HG02571 (cell line): ENCODE measurements around the gene KIR2DL3.
"Not testable (repeated sequence)": the region's sequence is repeated elsewhere in the genome, so short reads cannot be mapped to it uniquely, and the experiment has no call there.

Experiments used
- ATAC-seq: cut with Tn5 transposase; IDR thresholded peaks from one replicate; pipeline ENCODE4 v1.9.1; 2021; ENCODE audit warnings: mild to moderate bottlenecking, moderate library complexity; ENCODE audit not compliant: unreplicated experiment

The KIR2DL3 gene

GRCh38 chr19:54738306-54738705 is at the start of gene KIR2DL3:
Gene KIR2DL3, plus strand, starts transcription at chr19:54738513. Its CDS starts 33 bp downstream, at chr19:54738546.
- not testable (repeated sequence) for ATAC-seq

DNA sequence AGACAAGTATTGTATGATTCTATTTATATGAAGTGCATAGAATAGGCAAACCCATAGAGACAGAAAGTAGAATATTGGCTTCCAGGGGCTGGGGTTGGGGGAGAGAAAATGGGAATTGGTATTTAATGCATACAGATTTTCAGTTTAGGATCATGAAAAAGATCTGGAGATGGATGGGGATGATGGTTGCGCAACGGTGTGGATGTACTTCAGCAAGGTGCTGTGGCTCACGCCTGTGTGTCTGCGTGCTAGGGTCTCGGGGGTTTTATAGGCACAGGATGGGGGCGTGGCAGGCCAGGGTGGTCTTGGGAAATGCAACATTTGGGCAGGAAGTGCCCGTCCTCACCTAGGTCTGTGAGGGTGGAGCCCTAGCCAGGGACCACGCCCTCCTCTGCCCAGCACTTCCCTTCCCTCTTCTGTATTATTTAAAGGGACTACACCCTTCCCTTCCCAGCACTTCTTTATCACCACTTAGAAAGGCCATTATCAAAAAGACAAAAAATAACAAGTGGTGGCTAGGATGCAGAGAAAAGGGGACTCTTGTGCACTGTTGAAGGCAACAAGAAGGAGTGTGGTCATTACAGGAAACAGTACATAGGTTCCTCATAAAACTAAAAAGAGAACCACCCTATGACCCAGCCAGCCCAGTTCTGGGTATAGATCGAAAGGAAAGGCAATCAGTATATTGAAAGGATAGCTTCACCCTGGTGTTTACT is 46.6 kb upstream of the KIR2DL3 start:
- no peak for ATAC-seq

DNA sequence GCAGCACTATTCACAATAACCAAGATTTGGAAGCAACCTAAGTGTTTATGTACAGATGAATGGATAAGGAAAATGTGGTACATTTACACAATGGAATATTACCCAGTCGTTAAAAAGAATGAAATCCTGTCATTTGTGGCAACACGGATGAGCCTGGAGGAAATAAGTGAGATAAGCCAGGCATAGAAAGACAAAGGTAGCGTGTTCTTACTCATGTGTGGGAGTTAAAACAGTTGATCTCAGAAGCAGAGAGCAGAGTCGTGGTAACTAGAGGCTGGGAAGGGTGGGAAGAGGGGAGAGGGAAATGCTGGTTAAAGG is 46.1 kb upstream of the KIR2DL3 start:
- ATAC-seq: no peak

DNA sequence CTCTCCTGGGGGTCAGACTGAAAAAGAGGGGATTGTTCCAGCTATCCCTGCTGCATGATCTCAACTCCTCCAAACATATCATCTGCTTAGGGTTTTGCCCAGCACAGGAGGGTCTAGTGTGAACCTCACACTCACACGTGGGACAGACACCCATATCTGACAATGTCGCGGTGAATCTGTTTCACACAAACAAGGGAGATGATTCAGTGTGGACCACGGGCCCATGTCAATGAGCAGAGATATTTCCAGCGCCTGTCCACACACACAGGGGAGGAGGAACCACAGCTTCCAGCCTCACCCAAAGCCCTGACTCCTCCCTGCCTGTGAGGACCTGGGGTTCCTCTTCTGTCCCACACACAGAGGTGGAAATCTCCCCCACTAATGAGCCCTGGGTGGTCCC is 43.7 kb upstream of the KIR2DL3 start:
- ATAC-seq: no peak

- ATAC-seq: no peak
These were observed 42.2 kb upstream of the KIR2DL3 start for GRCh38 chr19:54696117-54696548.

DNA sequence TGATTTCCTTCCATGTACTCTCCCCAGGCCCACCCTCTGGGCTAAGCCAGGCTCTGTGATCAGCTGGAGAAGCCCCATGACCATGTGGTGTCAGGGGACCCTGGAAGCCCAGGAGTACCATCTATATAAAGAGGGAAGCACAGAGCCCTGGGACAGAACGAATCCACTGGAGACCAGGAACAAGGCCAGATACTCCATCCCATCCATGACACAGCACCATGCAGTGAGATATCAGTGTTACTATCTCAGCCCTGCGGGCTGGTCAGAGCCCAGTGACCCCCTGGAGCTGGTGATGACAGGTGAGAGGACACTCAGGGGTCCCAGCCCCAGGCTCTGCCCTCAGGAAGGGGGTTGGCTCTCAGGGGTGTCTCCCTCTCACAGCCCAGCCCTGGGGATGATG is 41.5 kb upstream of the KIR2DL3 start:
- ATAC-seq: no peak

- not testable (repeated sequence) for ATAC-seq
These were observed 40.6 kb upstream of the KIR2DL3 start for GRCh38 chr19:54697716-54698115.

DNA sequence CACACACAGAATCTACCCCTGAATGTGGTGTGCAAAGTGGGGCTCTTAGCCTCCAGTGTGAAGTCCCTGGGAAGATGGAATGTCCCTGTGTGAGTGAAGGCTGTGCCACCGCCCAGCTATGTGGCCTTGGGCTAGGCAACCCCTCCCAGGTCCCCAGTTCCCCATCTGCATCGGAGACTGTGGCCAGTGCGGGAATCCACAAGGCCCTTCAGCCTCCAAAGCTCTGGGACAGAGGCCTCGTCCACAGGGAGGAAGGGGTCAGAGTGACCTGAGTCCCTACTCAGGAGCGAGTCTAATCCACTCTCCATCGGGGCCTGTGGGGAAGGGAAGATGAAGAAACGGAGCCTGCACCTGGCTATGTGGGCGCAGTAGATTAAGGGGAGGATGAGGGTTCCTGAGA is 33.4 kb upstream of the KIR2DL3 start:
- ATAC-seq: no peak

- no peak for ATAC-seq
These were observed 30.4 kb upstream of the KIR2DL3 start for GRCh38 chr19:54707962-54708361.

- ATAC-seq: no peak
These were observed 29.5 kb upstream of the KIR2DL3 start for GRCh38 chr19:54708781-54709180.

DNA sequence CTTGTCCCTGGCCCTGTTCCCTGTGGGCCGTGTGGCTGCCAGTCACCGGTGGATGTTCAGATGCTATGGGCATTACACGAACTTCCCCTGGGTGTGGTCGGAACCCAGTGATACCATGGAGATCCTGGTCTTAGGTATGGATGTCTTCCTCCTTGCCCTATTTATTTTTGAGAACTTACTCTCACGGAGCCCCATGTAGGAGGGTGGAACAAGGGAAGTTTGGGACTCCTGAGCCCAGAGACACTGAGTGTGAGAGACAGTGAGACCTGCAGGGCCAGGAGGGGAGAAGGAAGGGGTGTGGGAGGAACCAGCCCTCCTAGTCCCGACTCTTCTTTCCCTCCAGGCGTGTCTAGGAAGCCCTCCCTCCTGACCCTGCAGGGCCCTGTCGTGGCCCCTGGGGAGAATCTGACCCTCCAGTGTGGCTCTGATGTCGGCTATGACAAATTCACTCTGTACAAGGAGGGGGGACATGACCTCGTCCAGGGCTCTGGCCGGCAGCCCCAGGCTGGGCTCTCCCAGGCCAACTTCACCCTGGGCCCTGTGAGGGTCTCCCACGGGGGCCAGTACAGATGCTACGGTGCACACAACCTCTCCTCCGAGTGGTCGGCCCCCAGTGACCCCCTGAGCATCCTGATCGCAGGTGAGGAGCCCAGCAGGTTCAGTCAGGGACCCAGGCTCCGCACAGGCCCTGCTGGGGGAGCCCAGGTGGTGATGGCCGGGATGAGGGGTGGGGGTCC is 28.9 kb upstream of the KIR2DL3 start:
- ATAC-seq: no peak

DNA sequence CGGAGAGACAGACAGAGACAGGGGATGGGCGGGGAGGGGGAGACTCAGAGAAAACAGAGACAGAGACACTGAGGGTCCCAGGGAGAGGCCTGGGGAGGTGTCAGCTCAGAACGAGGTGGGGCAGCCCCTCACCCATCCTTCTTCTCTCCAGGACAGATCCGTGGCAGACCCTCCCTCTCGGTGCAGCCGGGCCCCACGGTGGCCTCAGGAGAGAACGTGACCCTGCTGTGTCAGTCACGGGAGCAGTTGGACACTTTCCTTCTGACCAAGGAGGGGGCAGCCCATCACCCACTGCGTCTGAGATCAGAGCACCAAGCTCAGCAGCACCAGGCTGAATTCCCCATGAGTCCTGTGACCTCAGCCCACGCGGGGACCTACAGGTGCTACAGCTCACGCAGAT is 28.4 kb upstream of the KIR2DL3 start:
- ATAC-seq: not testable (repeated sequence)

DNA sequence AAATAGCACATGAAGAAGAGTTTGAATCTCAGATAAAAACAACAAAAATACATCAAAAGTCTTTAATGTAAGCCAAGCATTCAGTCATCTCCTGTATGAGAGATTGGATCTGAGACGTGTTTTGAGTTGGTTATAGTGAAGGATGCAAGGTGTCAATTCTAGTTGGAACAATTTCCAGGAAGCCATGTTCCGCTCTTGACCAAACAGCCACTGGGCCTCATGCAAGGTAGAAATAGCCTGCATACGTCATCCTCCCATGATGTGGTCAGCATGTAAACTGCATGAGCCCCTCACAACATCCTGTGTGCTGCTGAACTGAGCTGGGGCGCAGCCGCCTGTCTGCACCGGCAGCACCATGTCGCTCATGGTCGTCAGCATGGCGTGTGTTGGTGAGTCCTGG is 14.2 kb upstream of the KIR2DL3 start, which contains the start of gene KIR3DL3:
KIR3DL3 (plus strand) TSS at position 301 of the 400 bp plus-strand sequence; CDS start at position 356, 55 bp downstream.
- ATAC-seq: no peak

DNA sequence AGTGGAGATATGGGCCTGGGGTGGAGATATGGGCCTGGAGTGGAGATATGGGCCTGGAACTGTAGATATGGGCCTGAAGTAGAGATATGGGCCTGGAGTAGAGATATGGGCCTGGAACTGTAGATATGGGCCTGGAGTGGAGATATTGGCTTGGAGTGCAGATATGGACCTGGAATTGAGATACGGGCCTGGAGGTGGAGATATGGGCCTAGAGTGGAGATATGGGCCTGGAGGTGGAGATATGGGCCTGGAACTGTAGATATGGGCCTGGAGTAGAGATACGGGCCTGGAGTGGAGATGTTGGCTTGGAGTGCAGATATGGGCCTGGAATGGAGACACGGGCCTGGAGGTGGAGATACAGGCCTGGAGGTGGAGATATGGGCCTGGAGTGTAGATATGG is 13.7 kb upstream of the KIR2DL3 start:
- ATAC-seq: no peak

DNA sequence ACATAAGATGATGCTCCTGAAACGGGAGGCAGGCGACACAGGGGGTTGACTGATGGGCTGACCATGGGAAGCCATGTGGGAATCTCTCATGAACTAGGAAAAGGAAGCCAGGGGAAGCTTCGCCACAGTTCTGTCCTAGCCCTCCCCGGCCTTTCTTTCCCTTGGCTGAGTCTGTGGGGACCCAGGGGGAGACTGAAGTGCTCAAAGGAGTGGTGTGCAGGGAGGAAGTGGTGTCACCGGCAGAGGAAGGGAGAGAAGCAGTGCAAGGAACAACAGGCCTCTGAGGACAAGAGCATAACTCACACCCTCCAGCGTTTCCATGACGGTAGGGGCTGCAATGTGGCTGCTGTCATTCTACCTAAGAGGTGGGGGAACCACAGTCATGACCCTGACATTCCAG is 13.0 kb upstream of the KIR2DL3 start:
- ATAC-seq: no peak

GRCh38 chr19:54727562-54727961 is 10.8 kb upstream of the KIR2DL3 start:
- no peak for ATAC-seq

- no peak for ATAC-seq
These were observed 10.1 kb upstream of the KIR2DL3 start for GRCh38 chr19:54728167-54728566.

DNA sequence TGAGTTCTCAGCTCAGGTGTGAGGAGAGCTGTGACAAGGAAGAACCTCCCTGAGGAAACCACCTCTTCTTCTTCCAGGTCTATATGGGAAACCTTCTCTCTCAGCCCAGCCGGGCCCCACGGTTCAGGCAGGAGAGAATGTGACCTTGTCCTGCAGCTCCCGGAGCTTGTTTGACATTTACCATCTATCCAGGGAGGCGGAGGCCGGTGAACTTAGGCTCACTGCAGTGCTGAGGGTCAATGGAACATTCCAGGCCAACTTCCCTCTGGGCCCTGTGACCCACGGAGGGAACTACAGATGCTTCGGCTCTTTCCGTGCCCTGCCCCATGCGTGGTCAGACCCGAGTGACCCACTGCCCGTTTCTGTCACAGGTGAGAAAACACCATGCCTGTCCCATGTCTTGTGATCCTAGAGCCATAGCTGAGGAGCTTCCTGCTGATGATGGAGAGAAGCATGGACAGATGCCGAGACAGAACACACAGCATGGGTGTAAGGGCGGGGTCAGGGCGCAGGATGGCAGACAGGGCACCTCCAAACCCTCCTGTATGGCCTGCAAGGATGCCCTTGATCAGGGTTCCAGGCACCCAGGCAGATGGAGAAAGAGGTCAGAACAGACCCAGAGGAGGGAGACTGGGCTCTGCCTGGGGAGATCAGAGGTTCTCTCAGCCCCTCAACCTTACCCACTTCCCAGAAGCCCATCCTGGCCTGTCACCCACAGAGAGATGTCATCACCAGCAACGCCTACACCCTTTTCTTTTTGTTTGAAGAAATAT is 8.7 kb upstream of the KIR2DL3 start:
- no peak for ATAC-seq

DNA sequence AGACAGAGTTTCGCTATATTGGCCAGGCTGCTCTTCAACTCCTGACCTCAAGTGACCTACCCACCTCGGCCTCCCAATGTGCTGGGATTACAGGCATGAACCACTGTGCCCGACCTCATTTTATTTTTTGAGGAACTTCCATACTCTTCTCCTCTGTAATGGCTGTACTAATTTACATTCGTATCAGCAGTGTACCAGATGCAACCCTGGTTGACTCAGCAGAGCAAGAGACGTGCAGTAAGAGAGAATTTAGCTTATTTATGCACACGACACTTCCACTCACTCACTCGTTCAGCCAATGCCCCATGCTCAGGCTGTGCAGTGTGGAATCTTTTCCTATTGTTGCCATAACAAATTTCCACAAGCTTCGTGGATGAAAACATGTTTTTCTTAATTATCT is 7.1 kb upstream of the KIR2DL3 start:
- no peak for ATAC-seq

DNA sequence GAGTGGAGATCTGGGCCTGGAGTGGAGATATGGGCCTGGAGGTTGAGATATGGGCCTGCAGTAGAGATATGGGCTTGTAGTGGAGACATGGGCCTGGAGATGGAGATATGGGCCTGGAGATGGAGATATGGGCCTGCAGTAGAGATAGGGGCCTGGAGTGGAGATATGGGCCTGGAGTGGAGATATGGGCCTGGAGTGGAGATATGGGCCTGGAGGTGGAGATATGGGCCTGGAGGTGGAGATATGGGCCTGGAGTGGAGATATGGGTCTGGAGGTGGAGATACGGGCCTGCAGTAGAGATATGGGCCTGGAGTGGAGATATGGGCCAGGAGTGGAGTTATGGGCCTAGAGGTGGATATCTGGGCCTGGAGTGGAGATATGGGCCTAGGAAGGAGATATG is 402 bp downstream of the KIR2DL3 start:
- ATAC-seq: no peak

- ATAC-seq: no peak
These were observed 1.5 kb downstream of the KIR2DL3 start for GRCh38 chr19:54739587-54740497.
